HEK293T (cell line): ENCODE measurements around the gene CAMK2G.

Source experiments
- ARNT ChIP-seq: fragments of 450-650 bp; IDR thresholded peaks from 2 replicates; pipeline ENCODE4 v1.6.1; 2017; ENCODE audit warnings: mild to moderate bottlenecking
- BHLHE40 ChIP-seq: fragments of 450-650 bp; IDR thresholded peaks from 2 replicates; pipeline ENCODE4 v1.6.1; 2016; ENCODE audit warnings: mild to moderate bottlenecking, moderate library complexity, borderline replicate concordance
- CTBP1 ChIP-seq: fragments of 450-650 bp; IDR thresholded peaks from 2 replicates; pipeline ENCODE4 v1.6.1; 2016; ENCODE audit warnings: borderline replicate concordance
- ELF4 ChIP-seq: fragments of 450-650 bp; IDR thresholded peaks from 2 replicates; pipeline ENCODE4 v1.6.1; 2017; ENCODE audit warnings: antibody characterized with exemption
- FOXA1 ChIP-seq: fragments of 450-650 bp; IDR thresholded peaks from 2 replicates; pipeline ENCODE4 v1.6.1; 2016; ENCODE audit warnings: mild to moderate bottlenecking
- FOXK2 ChIP-seq: fragments of 450-650 bp; IDR thresholded peaks from 2 replicates; pipeline ENCODE4 v1.6.1; 2016; ENCODE audit warnings: mild to moderate bottlenecking
- FOXM1 ChIP-seq: fragments of 450-650 bp; IDR thresholded peaks from 2 replicates; pipeline ENCODE4 v1.6.1; 2017; ENCODE audit warnings: mild to moderate bottlenecking, borderline replicate concordance
- HDGF ChIP-seq: fragments of 450-650 bp; IDR thresholded peaks from 2 replicates; pipeline ENCODE4 v1.6.1; 2017; ENCODE audit warnings: antibody characterized with exemption, borderline replicate concordance
- LEF1 ChIP-seq: fragments of 450-650 bp; IDR thresholded peaks from 2 replicates; pipeline ENCODE4 v1.6.1; 2017; ENCODE audit warnings: mild to moderate bottlenecking, borderline replicate concordance
- NFRKB ChIP-seq: fragments of 450-650 bp; IDR thresholded peaks from 2 replicates; pipeline ENCODE4 v1.6.1; 2016; ENCODE audit warnings: mild to moderate bottlenecking, moderate library complexity
- SP1 ChIP-seq: fragments of 450-650 bp; IDR thresholded peaks from 2 replicates; pipeline ENCODE4 v1.6.1; 2017
- SUZ12 ChIP-seq: fragments of 450-650 bp; IDR thresholded peaks from 2 replicates; pipeline ENCODE4 v1.6.1; 2016; ENCODE audit warnings: mild to moderate bottlenecking
- TARDBP ChIP-seq: fragments of 450-650 bp; IDR thresholded peaks from 2 replicates; pipeline ENCODE4 v1.6.1; 2016
- TF ChIP-seq, protein P1 (sequence below): fragments of 450-650 bp; IDR thresholded peaks from 2 replicates; pipeline ENCODE4 v1.6.1; 2016

DNA sequence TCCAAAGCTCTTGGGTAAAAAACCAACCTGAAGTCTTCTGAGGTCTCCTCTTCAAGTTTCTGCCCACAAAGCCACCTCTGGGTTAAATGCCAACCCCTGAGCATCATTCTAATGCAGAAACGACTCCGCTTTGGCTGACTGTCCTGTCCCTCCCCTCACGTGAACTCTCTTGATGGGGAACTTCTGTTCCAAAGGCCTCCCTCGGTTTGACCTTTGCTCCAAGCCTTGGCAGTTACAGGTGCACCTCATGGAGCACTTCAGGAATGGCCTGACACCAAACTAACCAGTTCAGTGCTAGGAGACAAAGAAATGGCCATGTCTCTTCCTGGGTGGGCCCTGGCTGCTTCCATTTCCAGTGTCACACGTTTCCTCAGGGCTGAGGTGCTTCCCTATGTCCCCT is 20.0 kb downstream of the CAMK2G start:
- TF ChIP-seq FOXK2 (no peak), ELF4 (no peak), BHLHE40 (no peak), SP1 (no peak), TARDBP (no peak), FOXA1 (no peak), CTBP1 (no peak), SUZ12 (no peak), FOXM1 (no peak), HDGF (no peak), ARNT (no peak), LEF1 (no peak), NFRKB (no peak)
- TF ChIP-seq, protein P1, sequence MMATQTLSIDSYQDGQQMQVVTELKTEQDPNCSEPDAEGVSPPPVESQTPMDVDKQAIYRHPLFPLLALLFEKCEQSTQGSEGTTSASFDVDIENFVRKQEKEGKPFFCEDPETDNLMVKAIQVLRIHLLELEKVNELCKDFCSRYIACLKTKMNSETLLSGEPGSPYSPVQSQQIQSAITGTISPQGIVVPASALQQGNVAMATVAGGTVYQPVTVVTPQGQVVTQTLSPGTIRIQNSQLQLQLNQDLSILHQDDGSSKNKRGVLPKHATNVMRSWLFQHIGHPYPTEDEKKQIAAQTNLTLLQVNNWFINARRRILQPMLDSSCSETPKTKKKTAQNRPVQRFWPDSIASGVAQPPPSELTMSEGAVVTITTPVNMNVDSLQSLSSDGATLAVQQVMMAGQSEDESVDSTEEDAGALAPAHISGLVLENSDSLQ: no peak
